RCC 7860 (cell line): Measurements from ENCODE around the gene MARCO.
A peak's percentile ranks its signal among the peaks of the same experiment; 100 is the strongest.
"Not testable (repeated sequence)": the region's sequence is repeated elsewhere in the genome, so short reads cannot be mapped to it uniquely, and the experiment has no call there.

ENCODE experiments used
- DNase-seq: peaks from one replicate; pipeline ENCODE4 v3.0.0-alpha.2; 2015; ENCODE audit warnings: low spot score
- FAIRE-seq: peaks from 2 replicates; lab custom pipeline; 2012; peaks lifted over from hg19 to GRCh38; lab: Jason Lieb, UNC

The MARCO gene

DNA sequence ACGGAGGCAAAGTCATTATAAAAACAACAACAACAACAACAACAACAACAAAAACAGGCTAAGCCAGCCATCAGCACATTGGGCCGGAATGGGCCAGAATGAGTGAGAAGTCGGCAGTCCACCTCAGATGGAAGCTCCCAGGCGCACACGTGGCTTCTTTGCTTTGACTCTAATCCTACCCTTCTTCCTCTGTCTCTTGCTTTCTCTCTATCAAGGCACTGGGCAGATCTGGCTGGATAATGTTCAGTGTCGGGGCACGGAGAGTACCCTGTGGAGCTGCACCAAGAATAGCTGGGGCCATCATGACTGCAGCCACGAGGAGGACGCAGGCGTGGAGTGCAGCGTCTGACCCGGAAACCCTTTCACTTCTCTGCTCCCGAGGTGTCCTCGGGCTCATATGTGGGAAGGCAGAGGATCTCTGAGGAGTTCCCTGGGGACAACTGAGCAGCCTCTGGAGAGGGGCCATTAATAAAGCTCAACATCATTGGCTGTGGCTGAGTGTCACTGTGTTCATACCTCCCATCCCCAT, 52.2 kb downstream of the MARCO start:
- no peak for FAIRE-seq

DNA sequence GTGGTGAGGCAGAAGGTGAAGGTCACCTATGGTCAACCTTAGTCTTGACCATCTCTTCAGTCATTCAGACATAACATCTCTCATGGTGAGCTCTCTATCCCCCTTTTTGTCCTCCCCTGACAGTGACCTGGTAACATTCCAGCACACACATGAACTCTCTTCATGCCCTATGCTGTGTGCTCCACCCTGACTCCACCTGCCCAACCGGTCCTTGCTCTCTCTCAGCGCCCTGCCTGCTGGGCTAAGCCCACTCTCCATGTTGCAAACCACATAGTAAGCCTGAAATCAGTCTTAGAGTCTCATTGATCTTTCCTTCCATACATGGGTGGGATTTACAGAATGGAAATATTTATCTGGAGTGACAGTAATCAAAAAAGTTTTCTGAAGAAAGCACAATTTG, 52.8 kb downstream of the MARCO start:
- no peak for DNase-seq
- FAIRE-seq: no peak

More for the DNA sequence above, 52.2 kb downstream of the MARCO start:
- no peak for DNase-seq

DNA sequence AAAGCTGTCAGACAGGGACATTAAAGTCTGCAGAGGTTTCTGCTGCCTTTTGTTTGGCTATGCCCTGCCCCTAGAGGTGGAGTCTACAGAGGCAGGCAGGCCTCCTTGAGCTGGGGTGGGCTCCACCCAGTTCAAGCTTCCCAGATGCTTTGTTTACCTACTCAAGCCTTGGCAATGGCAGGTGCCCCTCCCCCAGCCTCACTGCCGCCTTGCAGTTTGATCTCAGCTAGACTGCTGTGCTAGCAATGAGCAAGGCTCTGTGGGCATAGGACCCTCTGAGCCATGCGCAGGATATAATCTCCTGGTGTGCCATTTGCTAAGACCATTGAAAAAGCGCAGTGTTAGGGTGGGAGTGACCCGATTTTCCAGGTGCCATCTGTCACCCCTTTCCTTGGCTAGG, 61.9 kb downstream of the MARCO start:
- not testable (repeated sequence) for FAIRE-seq, DNase-seq

DNA sequence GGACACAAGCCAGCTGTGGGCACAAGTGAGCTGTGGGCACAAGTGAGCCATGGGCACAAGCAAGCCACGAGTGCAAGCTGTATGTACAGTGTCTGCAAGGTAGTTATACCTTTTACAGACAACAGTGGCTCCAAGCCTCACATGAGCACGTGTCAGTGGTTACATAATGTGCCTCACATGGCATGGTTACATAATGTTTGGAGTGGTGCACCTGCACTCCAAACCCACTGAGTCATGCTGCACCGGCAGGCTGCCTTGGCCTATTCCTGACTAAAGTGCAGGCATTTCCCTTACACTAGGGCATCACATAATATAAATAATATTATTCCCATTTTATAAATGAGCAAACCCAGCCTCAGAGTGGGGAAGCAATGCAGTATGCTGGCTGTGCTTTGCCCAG, 62.6 kb downstream of the MARCO start:
- FAIRE-seq (no peak), DNase-seq (no peak)

DNA sequence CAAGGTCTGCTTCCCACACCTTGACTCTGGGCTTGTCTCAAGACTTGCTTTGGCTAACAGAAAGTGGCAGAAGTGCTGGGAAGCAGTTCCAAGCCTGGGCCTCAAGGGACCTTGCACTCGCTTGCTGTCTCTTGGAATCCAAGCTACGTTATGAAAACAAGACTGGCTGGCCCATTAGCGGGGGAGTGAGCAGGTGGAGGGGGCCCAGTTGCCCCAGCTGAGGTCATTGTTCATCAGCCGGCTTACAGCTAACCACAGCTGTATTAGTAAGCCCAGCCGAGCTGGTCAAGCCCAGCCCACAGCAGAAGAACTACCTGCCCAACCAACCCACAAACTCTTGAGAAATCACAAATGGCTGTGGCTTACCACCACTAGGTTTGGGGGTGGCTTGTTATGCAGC, 63.1 kb downstream of the MARCO start:
- FAIRE-seq: peak; percentile 10
- DNase-seq: peak; percentile 51

DNA sequence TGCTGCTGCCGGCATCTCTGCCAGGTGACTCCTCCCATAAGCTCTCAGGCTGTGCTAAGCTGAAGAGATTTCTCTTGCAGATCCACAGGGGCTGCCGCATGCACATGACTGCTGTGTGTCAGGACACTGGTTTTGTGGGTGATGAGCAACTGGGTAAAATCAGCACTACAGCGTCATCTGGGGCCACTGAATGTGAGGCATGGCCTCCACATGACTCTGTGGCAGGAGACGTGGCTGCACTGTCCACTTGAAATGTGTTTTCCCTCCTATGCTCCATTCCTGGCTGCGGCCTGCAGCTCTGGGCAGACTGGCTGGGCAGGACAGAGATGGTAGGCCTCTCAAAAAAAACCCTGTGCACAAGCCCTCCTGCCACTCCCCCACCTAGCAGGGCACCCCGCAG, 63.6 kb downstream of the MARCO start:
- FAIRE-seq: no peak

DNA sequence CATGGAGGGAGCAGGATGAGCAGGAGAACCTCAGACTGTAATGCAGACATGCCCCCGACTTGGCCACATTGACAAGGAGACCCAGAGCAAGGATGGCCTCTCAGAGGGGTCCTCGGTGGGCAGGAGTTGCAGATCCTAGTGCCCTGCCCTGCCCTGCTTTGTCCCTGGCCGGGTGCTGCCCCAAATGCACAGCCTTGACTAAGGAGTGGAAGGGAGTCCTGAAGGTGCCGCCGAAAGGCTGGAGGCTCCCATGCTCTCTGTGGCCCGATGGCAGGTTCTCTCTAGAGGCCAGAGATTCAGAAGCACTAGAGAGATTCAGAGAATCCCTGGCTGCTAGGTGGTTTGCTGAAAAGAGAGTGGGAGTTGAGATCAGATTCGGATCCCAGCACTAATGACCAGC, 64.4 kb downstream of the MARCO start:
- DNase-seq (no peak), FAIRE-seq (no peak)

More for the DNA sequence above, 63.6 kb downstream of the MARCO start:
- DNase-seq: no peak

DNA sequence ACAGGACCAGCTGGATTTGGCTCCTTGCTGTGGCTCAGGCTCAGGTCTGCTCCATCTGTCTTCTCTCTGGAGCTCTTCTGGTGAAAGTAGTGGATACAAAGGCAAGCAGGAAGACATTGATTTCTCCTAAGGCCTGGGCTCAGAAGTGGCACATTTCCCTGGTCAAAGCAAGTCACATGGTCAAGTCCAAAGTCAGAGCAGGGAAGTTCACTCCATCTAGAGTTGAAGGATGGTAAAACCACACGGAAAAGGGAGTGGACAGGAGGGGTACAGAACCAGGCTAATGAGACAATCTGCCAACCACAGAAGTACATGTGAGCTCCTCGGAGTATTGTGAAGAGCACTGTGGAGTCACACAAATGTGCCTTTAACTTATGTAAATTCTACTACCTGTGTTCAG, 66.1 kb downstream of the MARCO start:
- FAIRE-seq: no peak
- no peak for DNase-seq

DNA sequence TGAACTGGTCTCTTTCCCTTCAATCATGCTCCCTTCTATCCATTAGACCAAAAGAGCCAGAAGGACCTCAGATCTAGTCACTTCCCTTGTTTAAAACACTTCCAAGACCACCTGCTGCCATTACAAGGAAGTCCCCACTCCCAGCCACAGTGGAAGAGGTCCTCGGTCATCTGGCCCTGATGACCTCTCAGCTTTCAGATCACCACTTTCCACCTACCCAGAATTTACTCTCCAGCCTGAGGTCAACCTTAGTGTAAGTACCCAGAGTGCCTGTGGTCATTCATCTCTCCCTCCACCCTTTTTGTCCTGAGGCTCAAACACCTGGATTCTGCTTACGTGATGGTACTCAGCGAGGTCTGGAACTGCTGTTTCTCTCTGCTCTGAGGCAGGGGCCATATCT, 67.1 kb downstream of the MARCO start:
- DNase-seq (no peak), FAIRE-seq (no peak)

DNA sequence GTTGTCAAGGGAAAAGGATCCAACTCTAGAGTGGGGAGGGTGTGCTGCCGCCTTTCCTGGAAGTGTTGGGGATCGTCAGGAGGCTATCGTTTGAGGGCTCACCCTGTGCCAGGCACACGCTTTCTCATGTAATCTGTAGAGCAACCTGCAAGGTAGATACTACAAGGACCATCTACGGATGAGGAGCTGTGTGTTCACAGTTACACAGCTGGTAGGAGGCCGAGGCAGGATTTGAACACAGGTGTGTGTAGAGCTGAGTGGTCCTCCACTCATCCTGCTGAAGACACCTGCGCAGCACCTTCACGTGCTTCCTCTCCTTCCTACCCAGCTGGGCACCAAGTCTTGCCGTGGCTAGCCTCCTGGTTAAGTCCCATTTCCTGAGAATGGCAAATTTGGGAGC, 68.3 kb downstream of the MARCO start:
- DNase-seq (no peak), FAIRE-seq (no peak)

DNA sequence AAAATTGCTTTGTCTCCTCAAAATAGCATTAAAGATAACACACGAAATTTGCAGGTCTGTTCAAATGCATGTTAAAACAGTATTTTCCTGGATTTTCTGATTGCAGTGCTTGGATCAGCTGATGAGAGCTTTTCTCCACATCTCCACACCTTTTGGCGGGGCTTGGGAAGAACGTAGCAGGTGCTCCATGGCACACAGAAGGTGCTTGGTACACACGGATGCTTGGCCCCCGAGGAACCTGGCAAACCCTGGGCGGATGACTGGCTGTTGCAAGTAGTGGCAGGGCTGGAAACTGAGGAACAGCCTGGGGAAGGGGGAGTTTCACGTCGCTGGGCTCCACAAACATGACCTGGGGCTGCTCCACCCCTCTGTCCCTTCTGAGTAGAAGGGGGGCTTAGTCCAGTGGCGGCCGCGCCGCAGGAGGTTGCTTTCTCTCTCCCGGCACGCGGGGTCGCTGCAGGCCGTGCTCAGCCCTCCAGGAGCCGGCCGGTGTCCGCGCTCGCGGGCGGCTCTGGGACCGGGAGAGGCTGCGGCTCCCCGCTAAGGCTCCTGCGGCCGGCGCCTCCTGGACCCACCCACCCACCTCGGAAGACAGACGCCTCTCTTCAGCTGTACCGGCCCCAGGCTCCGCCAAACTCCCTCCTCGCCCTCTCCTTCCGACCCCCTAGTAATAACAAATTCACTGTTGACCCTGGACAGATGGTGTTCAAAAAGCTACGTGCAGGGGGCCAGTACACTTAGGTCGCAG, 69.3 kb downstream of the MARCO start:
- no peak for FAIRE-seq
- DNase-seq: peak; percentile 21

DNA sequence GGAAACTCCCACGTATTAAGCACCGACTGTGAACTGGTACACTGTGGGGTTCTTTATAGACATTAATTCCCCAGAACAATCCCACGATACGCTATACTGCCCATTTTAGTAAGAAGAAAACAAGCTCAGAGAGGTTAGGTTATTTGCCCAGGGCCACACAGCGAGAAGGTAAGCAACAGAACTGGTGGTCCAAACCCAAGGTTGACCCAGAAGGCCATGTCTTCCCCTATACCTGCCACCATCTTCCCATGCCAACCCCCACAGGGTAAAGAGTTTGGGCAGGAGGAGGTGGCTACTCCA, 69.9 kb downstream of the MARCO start:
- no peak for DNase-seq

DNA sequence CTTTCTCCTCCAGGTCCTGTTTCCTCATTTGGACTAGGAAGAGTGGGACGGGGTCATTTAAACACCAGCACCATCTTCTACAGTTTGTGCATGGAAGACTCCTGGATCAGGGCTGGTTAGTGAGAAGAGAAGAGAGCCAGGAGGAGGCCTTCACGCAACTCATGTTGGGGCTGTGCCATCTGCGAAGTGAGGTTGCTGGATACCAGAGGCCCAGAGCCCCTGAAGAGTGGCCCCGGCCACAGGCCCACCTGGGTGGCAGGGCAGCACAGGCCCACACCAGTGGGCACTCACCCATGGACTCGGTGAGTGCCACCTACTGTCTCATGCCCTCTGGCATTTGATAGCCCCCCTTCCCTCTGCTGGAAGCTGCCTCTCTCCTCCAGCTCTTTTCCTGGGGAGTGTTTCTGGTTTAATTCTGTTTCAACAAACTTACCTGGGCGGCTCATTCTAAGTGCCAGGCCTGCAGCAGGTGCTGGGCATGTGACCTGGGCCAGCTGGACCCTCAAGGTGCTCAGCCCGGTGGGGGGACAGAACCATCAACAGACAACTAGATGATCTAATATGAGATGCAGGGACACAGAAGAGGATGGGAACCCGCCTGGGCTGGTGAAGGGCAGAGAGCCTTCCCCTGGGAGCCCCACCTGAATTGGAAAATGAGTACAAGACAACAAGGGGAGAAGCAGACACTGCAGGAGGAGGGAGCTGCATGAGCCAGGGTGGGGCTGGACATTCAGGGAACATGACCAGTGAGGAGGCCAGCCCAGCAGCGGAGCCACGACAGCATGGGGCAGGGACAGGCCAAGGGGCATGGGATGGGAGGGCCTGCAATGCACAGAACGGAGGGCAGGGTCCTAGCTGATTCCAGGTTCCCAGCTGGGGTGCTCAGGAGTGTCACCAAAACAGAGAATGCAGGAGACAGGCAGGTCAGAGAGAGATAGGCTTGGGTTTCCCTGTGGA, 70.6 kb downstream of the MARCO start:
- DNase-seq (no peak), FAIRE-seq (no peak)

More for the DNA sequence above, 69.9 kb downstream of the MARCO start:
- no peak for FAIRE-seq

DNA sequence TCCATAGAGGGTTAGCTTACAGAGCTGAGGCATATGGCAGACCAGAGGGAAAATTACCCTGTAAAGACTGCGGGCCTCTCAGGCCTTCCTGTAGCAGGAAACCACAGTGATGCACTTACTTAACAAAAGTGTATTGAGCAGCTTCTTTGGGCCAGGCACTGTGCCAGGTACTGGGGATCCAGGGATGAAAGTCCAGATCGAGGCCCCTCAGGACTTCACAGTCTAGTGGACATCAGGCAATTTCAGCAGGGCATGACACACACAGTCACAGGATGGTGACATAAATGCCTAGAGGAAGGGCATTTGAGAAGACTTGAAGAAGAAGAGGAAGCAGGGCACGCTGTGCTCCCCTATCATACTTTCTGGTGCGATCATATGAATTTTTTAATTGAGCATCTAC, 71.7 kb downstream of the MARCO start:
- DNase-seq (no peak), FAIRE-seq (no peak)

DNA sequence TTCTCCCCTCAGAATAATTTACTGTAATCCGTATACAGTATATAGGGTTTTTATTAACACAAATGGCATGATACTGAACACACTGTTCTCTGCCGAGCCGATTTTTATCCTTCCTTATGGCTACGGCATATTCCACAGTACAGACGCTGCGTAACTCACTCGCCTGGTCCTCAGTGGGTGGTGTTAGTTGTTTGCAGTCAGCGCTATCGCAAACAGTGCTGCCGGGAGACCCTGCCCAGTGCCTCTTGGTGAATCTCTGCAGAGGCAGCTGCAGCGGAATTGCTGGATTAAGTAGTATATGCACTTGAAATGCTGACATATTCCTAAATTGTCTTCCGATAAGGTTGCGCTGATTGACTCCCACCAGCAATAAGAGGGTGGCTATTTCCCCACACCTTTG, 73.9 kb downstream of the MARCO start:
- DNase-seq: no peak
- FAIRE-seq: no peak

DNA sequence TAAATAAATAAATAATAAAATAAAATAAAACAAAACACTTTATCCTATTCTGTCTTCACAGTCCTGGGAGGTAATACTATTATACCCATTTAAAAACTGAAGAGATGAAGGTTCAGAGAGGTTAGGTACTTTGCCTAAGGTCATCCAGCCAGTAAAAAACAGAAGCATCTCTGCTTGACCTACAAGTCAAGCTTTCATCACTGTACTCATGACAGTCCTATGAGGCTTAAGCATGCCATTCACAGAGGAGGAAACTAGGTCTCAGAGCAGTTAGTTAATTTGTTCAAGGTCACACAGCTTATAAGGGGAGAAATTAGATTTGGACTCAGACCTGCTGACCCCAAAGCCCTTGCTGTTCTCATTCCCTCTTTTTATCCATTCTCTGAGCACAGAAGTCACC, 77.5 kb downstream of the MARCO start:
- FAIRE-seq (no peak), DNase-seq (no peak)

DNA sequence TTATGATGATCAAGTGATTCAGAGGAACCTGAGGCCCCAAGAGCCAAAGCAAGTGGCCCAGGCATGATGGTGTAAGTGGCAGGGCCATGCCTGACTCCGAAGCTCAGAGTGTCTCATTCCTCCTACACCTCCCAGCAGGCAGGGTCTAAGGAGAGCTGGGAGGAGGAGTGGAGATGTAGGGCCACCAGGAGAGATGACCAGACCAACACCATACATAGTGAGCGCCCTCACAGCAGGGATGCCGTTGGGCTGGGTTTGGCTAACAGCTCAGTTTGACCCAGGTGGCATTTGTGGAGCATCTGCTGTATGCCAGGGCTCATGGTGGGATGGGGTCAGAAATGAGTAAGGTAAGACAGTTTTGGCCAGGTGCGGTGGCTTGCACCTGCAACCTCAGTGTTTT, 80.7 kb downstream of the MARCO start:
- FAIRE-seq (no peak), DNase-seq (no peak)

DNA sequence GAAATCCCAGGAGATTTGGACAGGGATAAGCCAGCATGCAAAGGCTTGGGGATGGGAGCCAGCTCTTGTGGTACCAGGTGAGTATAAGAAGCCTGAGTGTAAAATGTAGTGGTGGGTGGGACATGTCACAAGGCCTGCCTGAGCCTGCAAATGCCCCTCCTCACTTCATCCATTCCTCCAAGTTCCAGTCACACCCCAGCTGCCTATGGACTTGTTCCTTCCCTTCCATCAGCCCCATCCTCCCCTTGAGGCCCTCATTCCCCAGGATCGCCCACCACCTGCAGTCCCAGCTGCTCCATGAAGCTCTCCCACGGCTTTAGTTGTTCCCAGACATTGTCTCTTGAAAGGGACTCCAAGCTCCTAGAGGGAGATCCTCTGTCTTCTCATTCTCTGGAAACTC, 81.5 kb downstream of the MARCO start:
- FAIRE-seq: no peak
- DNase-seq: no peak

DNA sequence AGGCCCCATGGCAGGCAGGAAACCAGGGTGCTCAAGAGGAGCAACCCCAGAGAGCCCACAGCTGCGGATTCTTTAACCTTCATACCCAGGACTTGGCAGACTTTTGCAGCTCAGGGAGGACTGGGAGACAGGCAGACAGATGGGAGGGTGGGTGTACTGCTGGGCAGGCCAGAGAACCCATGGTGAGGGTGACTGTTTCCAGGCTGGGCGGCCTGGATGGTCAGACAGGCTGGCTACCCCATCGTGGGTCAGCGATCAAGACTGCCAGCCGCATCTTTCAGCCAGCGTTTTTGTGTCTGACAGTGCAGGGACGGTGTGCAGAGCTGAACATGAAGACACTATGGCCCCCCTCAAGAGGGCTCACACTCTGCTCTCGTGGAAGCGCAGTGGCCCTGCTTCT, 82.2 kb downstream of the MARCO start:
- FAIRE-seq: no peak
- DNase-seq: no peak

DNA sequence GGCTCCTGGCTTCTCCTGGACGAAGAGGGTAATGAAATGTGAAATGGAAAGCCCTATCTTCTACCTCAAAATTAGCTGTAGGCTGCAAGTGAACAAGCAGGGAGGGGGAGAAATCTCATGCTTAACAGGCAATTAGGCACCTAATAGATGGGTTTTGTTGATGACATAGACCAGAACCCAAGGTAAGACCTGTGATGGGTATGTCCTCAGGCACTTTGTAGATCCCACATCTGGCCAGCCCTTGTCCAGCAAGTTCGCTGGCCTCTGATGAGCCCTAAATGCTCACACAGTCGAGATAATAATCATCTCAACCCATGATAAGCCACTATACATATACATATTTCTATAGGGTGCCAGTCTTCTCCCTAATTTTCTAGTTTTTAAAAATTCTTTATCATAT, 82.6 kb downstream of the MARCO start:
- DNase-seq (no peak), FAIRE-seq (no peak)

DNA sequence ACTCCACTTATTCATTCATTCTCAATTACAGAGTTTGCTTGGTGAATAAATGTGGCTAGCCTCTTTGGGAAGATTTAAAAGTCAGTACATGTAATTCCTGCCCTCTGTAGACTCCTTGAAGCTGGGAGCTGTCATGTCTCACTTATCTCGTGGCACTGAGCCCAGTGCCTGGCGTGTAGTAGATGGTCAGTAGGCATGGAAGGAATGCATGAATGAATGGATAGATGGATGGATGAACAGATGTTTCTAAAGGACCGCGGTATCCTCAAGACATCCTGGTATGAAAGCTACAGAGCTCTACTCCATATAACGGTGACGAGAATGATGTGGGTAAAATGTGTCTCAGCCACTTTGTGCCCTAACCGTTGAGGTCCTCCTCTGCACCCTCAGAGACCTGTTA, 83.0 kb downstream of the MARCO start:
- DNase-seq: no peak
- FAIRE-seq: no peak

DNA sequence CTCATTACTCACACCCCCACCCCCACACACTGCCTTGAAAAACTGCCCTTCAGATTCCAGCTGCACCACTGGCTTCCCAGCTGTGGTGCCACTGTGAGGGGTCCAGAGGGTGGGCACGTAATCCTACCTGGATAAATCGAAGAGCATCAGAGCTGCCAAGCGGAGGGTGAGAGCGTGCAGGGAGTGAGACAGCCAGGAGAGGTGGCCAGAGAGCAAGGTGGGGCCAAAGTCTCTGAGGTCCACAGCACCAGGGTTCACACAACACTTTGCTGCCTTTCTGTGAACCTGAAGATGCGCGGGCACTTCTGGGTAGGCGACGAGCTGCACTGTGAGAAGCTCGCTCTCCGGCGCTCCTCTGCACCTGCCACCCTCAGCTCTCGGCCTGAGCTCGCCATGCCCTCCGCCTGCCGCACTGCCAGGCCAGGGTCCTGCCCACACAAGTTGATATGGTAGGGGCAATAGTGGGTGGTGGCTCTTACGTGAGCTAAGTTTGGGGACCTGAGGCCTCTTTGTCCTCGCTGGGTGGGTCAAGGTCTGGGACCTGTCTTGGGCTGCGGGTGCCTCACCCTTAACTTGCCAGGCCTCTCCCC, 83.9 kb downstream of the MARCO start:
- no peak for DNase-seq
- no peak for FAIRE-seq
